Mammary epithelial cell (primary cell): Measurements from ENCODE around the gene PPP6C.

Experiments used
- CTCF ChIP-seq, 2 donors: IDR thresholded peaks in 1 of 2; conservative IDR thresholded peaks in 1 of 2; 2 replicates each; pipeline ENCODE4 v1.5.1; 2011 to 2012; ENCODE audit warnings: inconsistent platforms in 2 of 2, low read length in 2 of 2, mild to moderate bottlenecking in 2 of 2, control low read depth in 1 of 2, low read depth in 1 of 2; ENCODE audit not compliant: insufficient read depth in 1 of 2; ENCODE audit errors: extremely low read depth in 1 of 2
- EZH2 ChIP-seq: IDR thresholded peaks from 2 replicates; pipeline ENCODE4 v1.6.1; 2012; ENCODE audit warnings: low read length, inconsistent platforms, borderline replicate concordance

- no peak for TF ChIP-seq CTCF (conservative IDR thresholded peaks at IDR 0.05 in 1 of 2, IDR thresholded peaks at IDR 0.05 in 1 of 2; ENCODE audit: extremely low read depth in 1 of 2, insufficient read depth in 1 of 2, low read depth in 1 of 2, low read length in 2 of 2)
- no peak for TF ChIP-seq EZH2
Observed at GRCh38 chr9:125131778-125132177, 57.8 kb downstream of the PPP6C start.
